ENCODE data around the gene APBA2.

The APBA2 gene

GRCh38 chr15:28919679-28920655 lies 34.2 kb downstream of the APBA2 start:
- Histone ChIP-seq H3K9ac (ENCODE audit: low read length in 5 of 5) (no peak overlapping the region), H3K9me3 (ENCODE audit: control insufficient read depth in 5 of 5, low read length in 5 of 5) (no peaks in the 10 kb centered on the region), H3K27ac (ENCODE audit: low read depth, low read length) (no peak overlapping the region), H3K4me3 (ENCODE audit: low read depth in 1 of 5, low read length in 5 of 5) (no peak overlapping the region), H3K36me3 (ENCODE audit: control insufficient read depth in 5 of 5, insufficient read depth in 5 of 5, low read length in 5 of 5) (no peaks in the 10 kb centered on the region), H3K27me3 (ENCODE audit: control insufficient read depth in 5 of 5, insufficient read depth in 4 of 5, low read length in 5 of 5) (peaks cover 12 to 26% (median 22%) of the 10 kb centered on the region in 5 donors), H3K4me1 (ENCODE audit: control insufficient read depth in 5 of 5, insufficient read depth in 5 of 5, low read length in 5 of 5) (no peaks in the 10 kb centered on the region)

GRCh38 chr15:28920781-28921331 lies 35.1 kb downstream of the APBA2 start:
- Histone ChIP-seq H3K27me3 (ENCODE audit: control insufficient read depth in 5 of 5, insufficient read depth in 4 of 5, low read length in 5 of 5) (peaks cover 12 to 22% (median 17%) of the 10 kb centered on the region in 5 donors), H3K4me3 (ENCODE audit: low read depth in 1 of 5, low read length in 5 of 5) (no peak overlapping the region)

GRCh38 chr15:28921336-28921735 lies 35.6 kb downstream of the APBA2 start:
- no peaks in the 10 kb centered on the region for H3K4me1 ChIP-seq (ENCODE audit: control insufficient read depth in 5 of 5, insufficient read depth in 5 of 5, low read length in 5 of 5)
- peaks cover 8 to 17% (median 14%) of the 10 kb centered on the region in 5 donors for H3K27me3 ChIP-seq (ENCODE audit: control insufficient read depth in 5 of 5, insufficient read depth in 4 of 5, low read length in 5 of 5)
- H3K27ac ChIP-seq (ENCODE audit: low read depth, low read length): no peak overlapping the region
- no peaks in the 10 kb centered on the region for H3K36me3 ChIP-seq (ENCODE audit: control insufficient read depth in 5 of 5, insufficient read depth in 5 of 5, low read length in 5 of 5)
- H3K4me3 ChIP-seq (ENCODE audit: low read depth in 1 of 5, low read length in 5 of 5): no peak overlapping the region
- H3K9me3 ChIP-seq (ENCODE audit: control insufficient read depth in 5 of 5, low read length in 5 of 5): no peaks in the 10 kb centered on the region
- H3K9ac ChIP-seq (ENCODE audit: low read length in 5 of 5): no peak overlapping the region

More at GRCh38 chr15:28920781-28921331, 35.1 kb downstream of the APBA2 start:
- no peak overlapping the region for H3K27ac ChIP-seq (ENCODE audit: low read depth, low read length)
- no peaks in the 10 kb centered on the region for H3K36me3 ChIP-seq (ENCODE audit: control insufficient read depth in 5 of 5, insufficient read depth in 5 of 5, low read length in 5 of 5)
- H3K9ac ChIP-seq (ENCODE audit: low read length in 5 of 5): no peak overlapping the region
- H3K4me1 ChIP-seq (ENCODE audit: control insufficient read depth in 5 of 5, insufficient read depth in 5 of 5, low read length in 5 of 5): no peaks in the 10 kb centered on the region
- no peaks in the 10 kb centered on the region for H3K9me3 ChIP-seq (ENCODE audit: control insufficient read depth in 5 of 5, low read length in 5 of 5)

- no peaks in the 10 kb centered on the region for H3K4me1 ChIP-seq (ENCODE audit: control insufficient read depth in 5 of 5, insufficient read depth in 5 of 5, low read length in 5 of 5)
- no peaks in the 10 kb centered on the region for H3K9me3 ChIP-seq (ENCODE audit: control insufficient read depth in 5 of 5, low read length in 5 of 5)
- H3K27ac ChIP-seq (ENCODE audit: low read depth, low read length): no peak overlapping the region
- H3K27me3 ChIP-seq (ENCODE audit: control insufficient read depth in 5 of 5, insufficient read depth in 4 of 5, low read length in 5 of 5): peaks cover 8 to 16% (median 12%) of the 10 kb centered on the region in 5 donors
- H3K4me3 ChIP-seq (ENCODE audit: low read depth in 1 of 5, low read length in 5 of 5): no peak overlapping the region
- no peaks in the 10 kb centered on the region for H3K36me3 ChIP-seq (ENCODE audit: control insufficient read depth in 5 of 5, insufficient read depth in 5 of 5, low read length in 5 of 5)
- no peak overlapping the region for H3K9ac ChIP-seq (ENCODE audit: low read length in 5 of 5)
These were observed 36.3 kb downstream of the APBA2 start for GRCh38 chr15:28921919-28922706.

GRCh38 chr15:28922707-28923012 lies 36.9 kb downstream of the APBA2 start:
- Histone ChIP-seq H3K9me3 (ENCODE audit: control insufficient read depth in 5 of 5, low read length in 5 of 5) (no peaks in the 10 kb centered on the region), H3K4me1 (ENCODE audit: control insufficient read depth in 5 of 5, insufficient read depth in 5 of 5, low read length in 5 of 5) (no peaks in the 10 kb centered on the region), H3K27ac (ENCODE audit: low read depth, low read length) (no peak overlapping the region), H3K27me3 (ENCODE audit: control insufficient read depth in 5 of 5, insufficient read depth in 4 of 5, low read length in 5 of 5) (peaks cover 6 to 16% (median 12%) of the 10 kb centered on the region in 5 donors), H3K4me3 (ENCODE audit: low read depth in 1 of 5, low read length in 5 of 5) (no peak overlapping the region), H3K9ac (ENCODE audit: low read length in 5 of 5) (no peak overlapping the region), H3K36me3 (ENCODE audit: control insufficient read depth in 5 of 5, insufficient read depth in 5 of 5, low read length in 5 of 5) (no peaks in the 10 kb centered on the region)

GRCh38 chr15:28923726-28924280 lies 38.0 kb downstream of the APBA2 start:
- H3K27me3 ChIP-seq (ENCODE audit: control insufficient read depth in 5 of 5, insufficient read depth in 4 of 5, low read length in 5 of 5): peaks cover 0 to 11% (median 6%) of the 10 kb centered on the region in 5 donors
- no peaks in the 10 kb centered on the region for H3K9me3 ChIP-seq (ENCODE audit: control insufficient read depth in 5 of 5, low read length in 5 of 5)
- no peaks in the 10 kb centered on the region for H3K36me3 ChIP-seq (ENCODE audit: control insufficient read depth in 5 of 5, insufficient read depth in 5 of 5, low read length in 5 of 5)
- H3K4me3 ChIP-seq (ENCODE audit: low read depth in 1 of 5, low read length in 5 of 5): no peak overlapping the region
- H3K27ac ChIP-seq (ENCODE audit: low read depth, low read length): no peak overlapping the region
- H3K4me1 ChIP-seq (ENCODE audit: control insufficient read depth in 5 of 5, insufficient read depth in 5 of 5, low read length in 5 of 5): no peaks in the 10 kb centered on the region
- no peak overlapping the region for H3K9ac ChIP-seq (ENCODE audit: low read length in 5 of 5)

GRCh38 chr15:28927043-28927442 lies 41.3 kb downstream of the APBA2 start:
- peaks cover 0 to 2% (median 0%) of the 10 kb centered on the region in 5 donors for H3K9me3 ChIP-seq (ENCODE audit: control insufficient read depth in 5 of 5, low read length in 5 of 5)
- no peaks in the 10 kb centered on the region for H3K36me3 ChIP-seq (ENCODE audit: control insufficient read depth in 5 of 5, insufficient read depth in 5 of 5, low read length in 5 of 5)
- H3K4me3 ChIP-seq (ENCODE audit: low read depth in 1 of 5, low read length in 5 of 5): no peak overlapping the region
- H3K9ac ChIP-seq (ENCODE audit: low read length in 5 of 5): no peak overlapping the region
- no peaks in the 10 kb centered on the region for H3K4me1 ChIP-seq (ENCODE audit: control insufficient read depth in 5 of 5, insufficient read depth in 5 of 5, low read length in 5 of 5)
- H3K27ac ChIP-seq (ENCODE audit: low read depth, low read length): no peak overlapping the region
- H3K27me3 ChIP-seq (ENCODE audit: control insufficient read depth in 5 of 5, insufficient read depth in 4 of 5, low read length in 5 of 5): peaks cover 0 to 10% (median 2%) of the 10 kb centered on the region in 5 donors

GRCh38 chr15:28929200-28929599 lies 43.4 kb downstream of the APBA2 start:
- H3K27ac ChIP-seq (ENCODE audit: low read depth, low read length): no peak overlapping the region
- H3K9ac ChIP-seq (ENCODE audit: low read length in 5 of 5): no peak overlapping the region
- peaks cover 0 to 5% (median 0%) of the 10 kb centered on the region in 5 donors for H3K27me3 ChIP-seq (ENCODE audit: control insufficient read depth in 5 of 5, insufficient read depth in 4 of 5, low read length in 5 of 5)
- H3K9me3 ChIP-seq (ENCODE audit: control insufficient read depth in 5 of 5, low read length in 5 of 5): peaks cover 0 to 10% (median 0%) of the 10 kb centered on the region in 5 donors
- H3K4me1 ChIP-seq (ENCODE audit: control insufficient read depth in 5 of 5, insufficient read depth in 5 of 5, low read length in 5 of 5): no peaks in the 10 kb centered on the region
- no peak overlapping the region for H3K4me3 ChIP-seq (ENCODE audit: low read depth in 1 of 5, low read length in 5 of 5)
- H3K36me3 ChIP-seq (ENCODE audit: control insufficient read depth in 5 of 5, insufficient read depth in 5 of 5, low read length in 5 of 5): no peaks in the 10 kb centered on the region

- no peak overlapping the region for H3K9ac ChIP-seq (ENCODE audit: low read length in 5 of 5)
- H3K9me3 ChIP-seq (ENCODE audit: control insufficient read depth in 5 of 5, low read length in 5 of 5): peaks cover 0 to 10% (median 0%) of the 10 kb centered on the region in 5 donors
- H3K27me3 ChIP-seq (ENCODE audit: control insufficient read depth in 5 of 5, insufficient read depth in 4 of 5, low read length in 5 of 5): peaks cover 0 to 7% (median 0%) of the 10 kb centered on the region in 5 donors
- no peaks in the 10 kb centered on the region for H3K4me1 ChIP-seq (ENCODE audit: control insufficient read depth in 5 of 5, insufficient read depth in 5 of 5, low read length in 5 of 5)
- no peak overlapping the region for H3K27ac ChIP-seq (ENCODE audit: low read depth, low read length)
- H3K4me3 ChIP-seq (ENCODE audit: low read depth in 1 of 5, low read length in 5 of 5): no peak overlapping the region
- no peaks in the 10 kb centered on the region for H3K36me3 ChIP-seq (ENCODE audit: control insufficient read depth in 5 of 5, insufficient read depth in 5 of 5, low read length in 5 of 5)
These were observed 44.2 kb downstream of the APBA2 start for GRCh38 chr15:28930011-28930410.

Data from subcutaneous abdominal adipose tissue (tissue), 5 donors.